Measurements from ENCODE around the gene SPTLC1. TPM values are rescaled to one million over a fixed set of nuclear protein-coding genes. Genes with fewer than 3 reads are reported as not detected.
"Not testable (repeated sequence)": the region's sequence is repeated elsewhere in the genome, so short reads cannot be mapped to it uniquely, and the experiment has no call there.

The SPTLC1 gene
- total RNA-seq, 4 donors from 2014 or later: 105 to 115 (median 109) TPM

GRCh38 chr9:92141144-92142129, 26.2 kb upstream of the SPTLC1 start:
- Histone ChIP-seq H3K4me1 (peaks cover 19% of the 10 kb centered on the region), H3K27ac (no peak overlapping the region), H3K27me3 (peaks cover 6% of the 10 kb centered on the region), H3K36me3 (no peaks in the 10 kb centered on the region), H3K4me3 (peak overlapping the region; percentile 54), H3K9me3 (no peaks in the 10 kb centered on the region)
- DNase-seq (ENCODE audit: low spot score in 2 of 2): no peak
- no peak for TF ChIP-seq CTCF (IDR thresholded peaks at IDR 0.05)
- TF ChIP-seq POLR2A (IDR thresholded peaks at IDR 0.05): no peak
- TF ChIP-seq EP300 (IDR thresholded peaks at IDR 0.05): no peak
- no peak for TF ChIP-seq POLR2AphosphoS5 (IDR thresholded peaks at IDR 0.05)
- 50% methylated on average over 20 of the region's 62 CpGs for WGBS

GRCh38 chr9:92140754-92141143, 25.5 kb upstream of the SPTLC1 start:
- TF ChIP-seq EP300 (IDR thresholded peaks at IDR 0.05): no peak
- TF ChIP-seq CTCF (IDR thresholded peaks at IDR 0.05): no peak
- no peak for TF ChIP-seq POLR2A (IDR thresholded peaks at IDR 0.05)
- TF ChIP-seq POLR2AphosphoS5 (IDR thresholded peaks at IDR 0.05): no peak
- no peak overlapping the region for H3K27ac ChIP-seq
- no peak for DNase-seq (ENCODE audit: low spot score in 2 of 2)

GRCh38 chr9:92140074-92140753, 25.0 kb upstream of the SPTLC1 start:
- H3K4me3 ChIP-seq: peak overlapping the region; percentile 54
- WGBS: 16% methylated on average over 6 of the region's 16 CpGs
- peaks cover 6% of the 10 kb centered on the region for H3K27me3 ChIP-seq
- TF ChIP-seq POLR2AphosphoS5 (IDR thresholded peaks at IDR 0.05): no peak
- no peak for TF ChIP-seq POLR2A (IDR thresholded peaks at IDR 0.05)
- TF ChIP-seq CTCF (IDR thresholded peaks at IDR 0.05): peak; percentile 66 to 97
- no peak for TF ChIP-seq EP300 (IDR thresholded peaks at IDR 0.05)
- no peak overlapping the region for H3K27ac ChIP-seq
- H3K36me3 ChIP-seq: no peaks in the 10 kb centered on the region
- H3K9me3 ChIP-seq: no peaks in the 10 kb centered on the region
- peaks cover 16% of the 10 kb centered on the region for H3K4me1 ChIP-seq
- peak; percentile 84 to 91 for DNase-seq (ENCODE audit: low spot score in 2 of 2)

More at GRCh38 chr9:92140754-92141143, 25.5 kb upstream of the SPTLC1 start:
- H3K27me3 ChIP-seq: peaks cover 6% of the 10 kb centered on the region
- peak overlapping the region; percentile 54 for H3K4me3 ChIP-seq
- no peaks in the 10 kb centered on the region for H3K36me3 ChIP-seq
- 5% methylated on average over 6 of the region's 6 CpGs for WGBS
- H3K9me3 ChIP-seq: no peaks in the 10 kb centered on the region
- peaks cover 16% of the 10 kb centered on the region for H3K4me1 ChIP-seq

GRCh38 chr9:92138960-92139540, 23.8 kb upstream of the SPTLC1 start:
- not testable (repeated sequence) for H3K27ac ChIP-seq, H3K36me3 ChIP-seq

GRCh38 chr9:92138157-92138959, 23.1 kb upstream of the SPTLC1 start:
- Histone ChIP-seq H3K27ac (no peak overlapping the region), H3K4me1 (peaks cover 27% of the 10 kb centered on the region), H3K36me3 (no peaks in the 10 kb centered on the region), H3K4me3 (no peak overlapping the region), H3K27me3 (peaks cover 6% of the 10 kb centered on the region), H3K9me3 (no peaks in the 10 kb centered on the region)
- peak in 1 of 2 donors; percentile 91 for TF ChIP-seq CTCF (IDR thresholded peaks at IDR 0.05)
- TF ChIP-seq POLR2AphosphoS5 (IDR thresholded peaks at IDR 0.05): no peak
- no peak for DNase-seq (ENCODE audit: low spot score in 2 of 2)
- WGBS: 43% methylated on average over 21 of the region's 22 CpGs

More at GRCh38 chr9:92138960-92139540, 23.8 kb upstream of the SPTLC1 start:
- peaks cover 21% of the 10 kb centered on the region for H3K4me1 ChIP-seq
- DNase-seq (ENCODE audit: low spot score in 2 of 2); H3K4me3 ChIP-seq; H3K9me3 ChIP-seq; H3K27me3 ChIP-seq: not testable (repeated sequence)
- WGBS: 93% methylated on average over 5 of the region's 5 CpGs
